ENCODE data around the gene NFKB1.
A peak's percentile ranks its signal among the peaks of the same experiment; 100 is the strongest.

Gene NFKB1

DNA sequence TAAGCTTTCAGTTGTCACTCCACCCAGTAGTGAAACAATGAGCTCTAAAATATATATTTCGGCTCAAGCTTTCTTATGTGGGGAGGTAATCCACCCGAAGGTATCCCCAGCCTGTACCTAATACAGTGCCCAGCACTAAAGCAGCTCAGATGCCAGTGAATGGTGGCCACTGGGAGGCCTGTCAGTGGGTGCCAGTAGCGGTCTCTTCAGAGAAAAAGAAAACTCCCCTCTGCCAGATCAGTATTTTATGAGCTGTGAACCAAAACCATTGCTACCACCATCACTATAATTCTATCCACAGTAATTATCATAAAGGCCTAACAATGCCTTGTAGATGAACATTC lies 835 bp upstream of the NFKB1 start:
- DNase-seq (ENCODE audit: low spot score), result no peak

DNA sequence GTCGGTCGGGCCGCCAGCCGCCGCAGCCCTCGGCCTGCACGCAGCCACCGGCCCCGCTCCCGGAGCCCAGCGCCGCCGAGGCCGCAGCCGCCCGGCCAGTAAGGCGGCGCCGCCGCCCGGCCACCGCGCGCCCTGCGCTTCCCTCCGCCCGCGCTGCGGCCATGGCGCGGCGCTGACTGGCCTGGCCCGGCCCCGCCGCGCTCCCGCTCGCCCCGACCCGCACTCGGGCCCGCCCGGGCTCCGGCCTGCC lies 213 bp downstream of the NFKB1 start:
- peak; percentile 73 for DNase-seq (ENCODE audit: low spot score)

DNA sequence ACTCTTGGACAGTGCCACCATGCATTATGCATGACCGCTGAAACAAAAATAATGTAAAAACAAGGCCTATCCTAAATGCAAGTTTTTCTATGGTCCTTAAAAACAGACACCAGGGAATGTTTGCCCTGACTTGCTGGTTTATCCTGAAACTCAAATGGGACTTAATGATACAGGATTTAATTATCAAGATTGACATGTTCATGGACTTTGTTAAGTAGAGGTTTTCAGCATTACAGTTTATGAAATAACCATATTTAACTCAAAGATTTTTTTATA lies 1.3 kb downstream of the NFKB1 start:
- no peak for DNase-seq (ENCODE audit: low spot score)

DNA sequence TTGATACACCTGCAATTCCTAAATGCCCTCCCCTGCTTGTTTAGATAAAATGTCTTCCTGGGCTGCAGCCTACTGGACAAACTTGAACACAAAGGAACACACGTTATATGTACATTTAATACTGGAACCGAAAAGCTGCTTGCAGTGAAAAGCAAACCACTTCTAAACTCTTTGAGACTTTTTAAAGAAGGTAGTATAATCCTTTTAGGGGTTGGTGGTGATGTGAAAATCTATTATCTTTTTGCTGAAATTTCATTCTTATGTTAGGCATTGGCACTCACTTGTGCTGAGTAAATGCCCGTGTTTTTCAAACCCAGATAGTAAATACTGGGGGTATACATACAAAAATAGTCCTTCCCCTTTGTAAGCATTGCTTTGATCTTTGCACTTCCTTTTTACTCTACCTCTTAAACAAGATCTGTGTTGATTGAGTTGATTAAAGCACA lies 2.2 kb downstream of the NFKB1 start:
- DNase-seq (ENCODE audit: low spot score), result no peak

DNA sequence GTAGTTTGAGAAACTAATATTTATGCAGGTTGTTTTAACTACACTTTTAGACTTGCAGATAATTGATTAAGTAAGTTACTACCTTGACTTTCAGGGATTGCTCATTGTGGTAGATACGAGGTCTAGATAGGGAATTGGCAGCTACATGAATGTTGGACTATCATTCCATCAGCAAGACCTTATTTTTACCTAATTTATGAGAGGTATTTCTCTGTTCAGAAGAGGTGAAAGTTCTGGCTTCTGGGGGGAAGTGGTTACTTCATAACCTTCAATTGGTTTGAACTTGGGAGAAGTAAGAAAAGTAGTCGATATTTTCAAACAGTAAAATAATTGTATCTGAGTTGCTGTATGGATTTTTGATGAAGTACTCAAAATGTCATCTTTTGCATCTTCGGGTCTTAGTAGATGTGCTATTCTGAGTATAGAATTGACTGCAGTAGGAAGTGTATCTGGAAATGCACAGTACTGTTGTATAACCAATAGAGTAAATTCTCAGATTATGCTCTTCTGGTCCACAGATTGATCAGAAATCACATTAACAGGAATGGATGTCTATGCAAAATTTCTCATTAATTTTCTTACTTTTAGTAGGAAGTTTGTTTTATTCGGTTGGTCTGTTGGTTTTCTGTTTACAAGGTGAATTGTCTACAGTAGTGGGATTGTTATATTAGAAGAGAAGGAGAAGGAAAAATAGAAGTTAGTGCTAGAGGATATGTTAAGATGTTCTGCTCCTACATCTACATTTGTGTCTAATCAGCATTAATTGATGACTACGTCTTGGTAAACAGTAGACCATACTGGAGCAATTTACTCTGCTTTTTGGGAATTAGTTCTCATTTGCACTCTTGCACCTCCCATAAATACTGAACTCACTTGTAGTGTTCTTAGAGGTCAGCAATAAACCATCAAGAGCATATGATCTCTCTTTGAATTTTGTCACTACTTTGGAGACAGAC lies 3.0 kb downstream of the NFKB1 start:
- DNase-seq (ENCODE audit: low spot score), result no peak

DNA sequence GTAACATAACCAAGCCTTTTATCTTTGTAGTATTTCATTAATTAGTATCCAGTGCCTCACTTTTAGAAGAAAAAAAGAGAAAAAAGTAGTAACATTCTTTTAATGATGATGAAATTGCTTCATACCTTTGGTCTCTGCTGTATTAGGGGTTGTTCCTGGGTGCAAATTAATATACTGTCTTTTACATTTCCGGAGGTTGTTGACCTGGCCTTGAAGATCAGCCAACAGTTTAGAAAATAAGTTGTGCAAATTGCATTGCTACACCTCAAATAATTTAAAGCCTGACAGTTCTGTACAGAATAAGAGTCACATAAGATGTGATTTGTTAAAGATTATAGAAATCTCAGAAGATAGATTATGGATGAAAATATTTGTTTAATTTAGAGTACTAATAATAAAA lies 3.8 kb downstream of the NFKB1 start:
- DNase-seq (ENCODE audit: low spot score), result no peak

DNA sequence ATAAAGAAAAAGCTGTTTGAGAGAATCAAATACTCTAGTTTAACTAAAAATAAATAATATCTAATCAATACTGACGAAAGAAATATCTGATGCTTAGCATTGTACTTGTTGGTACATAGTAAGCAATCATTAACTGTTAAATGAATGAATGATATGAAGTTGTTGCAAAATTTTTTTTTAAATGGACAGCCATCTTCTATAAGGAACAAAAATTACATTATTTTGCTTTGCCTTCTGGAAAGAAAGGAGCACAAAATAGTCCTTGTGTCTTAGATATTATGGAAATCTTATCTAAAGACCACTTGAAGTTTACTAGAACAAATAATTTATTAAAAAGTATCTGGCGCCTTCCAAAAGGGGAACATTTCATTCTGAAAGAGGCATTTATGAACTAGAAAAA lies 4.5 kb downstream of the NFKB1 start:
- no peak for DNase-seq (ENCODE audit: low spot score)

DNA sequence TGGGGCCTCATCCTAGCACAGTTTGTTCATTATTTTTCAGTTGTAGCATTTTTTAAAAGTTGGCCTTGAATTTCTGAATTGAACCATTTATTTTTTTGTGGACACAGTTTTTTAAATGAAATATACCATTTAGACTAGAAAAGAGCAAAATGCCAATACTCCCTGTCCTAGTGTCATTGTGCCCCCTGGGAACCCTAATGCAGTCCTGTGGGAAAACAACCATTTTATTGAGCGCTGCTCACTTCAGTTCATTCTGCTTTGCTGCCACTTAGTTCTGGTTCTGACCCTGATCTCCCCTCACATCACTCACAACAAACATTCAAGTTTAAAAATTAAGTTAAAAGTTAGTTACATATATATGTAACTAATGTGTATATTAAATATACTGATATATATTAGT lies 5.4 kb downstream of the NFKB1 start:
- DNase-seq (ENCODE audit: low spot score), result no peak

DNA sequence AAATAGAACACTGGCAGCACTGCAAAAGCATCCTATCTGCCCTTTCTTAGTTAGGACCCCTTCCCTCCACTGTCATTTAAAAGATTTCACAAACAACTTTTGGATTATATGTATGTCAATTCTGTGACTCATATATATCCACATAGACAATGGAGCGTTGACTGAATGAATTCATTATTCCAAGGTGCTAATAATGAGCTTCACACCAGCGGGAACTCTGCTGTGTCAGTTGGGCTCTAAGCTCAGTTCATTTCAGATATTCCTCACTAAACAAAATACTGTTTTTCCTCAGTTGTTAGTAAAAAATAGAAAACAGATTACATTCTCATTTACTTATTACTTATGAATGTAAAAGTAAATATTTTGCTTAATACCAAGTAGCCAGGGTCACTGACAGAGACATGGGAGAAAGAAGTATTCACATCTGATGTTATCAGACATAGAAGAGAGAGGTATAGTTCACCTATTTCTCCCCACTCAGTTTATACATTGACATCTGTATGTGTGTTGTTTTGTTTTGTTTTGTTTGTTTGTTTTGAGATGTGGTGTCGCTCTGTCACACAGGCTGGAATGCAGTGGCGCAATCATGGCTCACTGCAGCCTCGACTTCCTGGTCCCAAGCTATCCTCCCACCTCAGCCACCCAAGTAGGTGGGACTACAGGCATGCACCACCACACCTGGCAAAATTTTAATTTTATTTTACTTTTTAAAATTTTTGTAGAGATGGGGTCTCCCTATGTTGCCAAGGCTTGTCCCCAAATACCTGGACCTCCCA lies 10.9 kb downstream of the NFKB1 start:
- no peak for DNase-seq (ENCODE audit: low spot score)

DNA sequence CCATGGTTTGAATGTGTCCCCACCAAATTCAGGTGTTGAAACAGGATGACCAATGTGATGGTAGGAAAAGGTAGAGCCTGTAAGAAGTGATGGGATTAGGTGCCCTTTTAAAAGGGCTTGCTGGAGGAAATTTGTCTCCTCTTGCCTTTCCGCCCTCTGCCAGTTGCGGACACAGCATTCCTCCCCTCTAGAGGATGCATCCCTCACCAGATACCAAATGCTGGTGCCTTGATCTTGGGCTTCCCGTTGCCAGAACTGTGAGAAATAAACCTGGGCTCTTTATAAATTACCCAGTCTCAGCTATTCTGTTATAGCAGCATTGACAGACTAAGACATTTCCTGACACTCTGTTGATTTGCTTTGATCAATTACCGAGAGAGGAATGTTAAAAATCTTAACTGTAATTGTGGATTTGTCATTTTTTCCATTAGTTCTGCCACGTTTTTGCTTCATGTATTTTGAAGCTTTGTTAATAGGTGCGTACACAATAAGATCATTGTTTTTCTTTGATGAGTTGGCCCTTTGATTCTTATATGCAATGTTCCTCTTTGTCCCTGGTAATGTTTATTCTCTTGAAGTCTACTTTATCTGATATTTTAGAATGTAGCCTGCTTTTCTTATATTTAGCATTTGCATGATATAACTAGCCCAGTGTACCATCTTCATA lies 13.3 kb downstream of the NFKB1 start:
- no peak for DNase-seq (ENCODE audit: low spot score)

DNA sequence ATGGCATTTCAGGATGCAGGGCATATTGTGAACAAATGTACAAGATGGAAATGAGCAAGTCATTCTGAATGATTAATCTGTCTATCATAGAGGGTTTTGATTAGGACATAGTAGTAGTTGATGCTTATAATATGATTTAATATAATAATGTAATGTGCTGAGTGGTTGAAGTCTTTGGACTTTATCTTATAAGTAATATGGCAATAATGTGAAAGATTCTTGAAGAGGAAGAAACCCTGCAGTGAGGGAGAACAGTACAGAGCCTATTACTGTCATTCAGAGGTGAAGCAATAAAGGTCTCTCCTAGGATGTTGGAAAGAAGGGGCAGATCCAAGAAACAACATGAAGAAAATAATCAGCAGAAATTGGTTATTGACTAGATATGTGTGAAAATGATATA lies 16.6 kb downstream of the NFKB1 start:
- DNase-seq (ENCODE audit: low spot score), result no peak

DNA sequence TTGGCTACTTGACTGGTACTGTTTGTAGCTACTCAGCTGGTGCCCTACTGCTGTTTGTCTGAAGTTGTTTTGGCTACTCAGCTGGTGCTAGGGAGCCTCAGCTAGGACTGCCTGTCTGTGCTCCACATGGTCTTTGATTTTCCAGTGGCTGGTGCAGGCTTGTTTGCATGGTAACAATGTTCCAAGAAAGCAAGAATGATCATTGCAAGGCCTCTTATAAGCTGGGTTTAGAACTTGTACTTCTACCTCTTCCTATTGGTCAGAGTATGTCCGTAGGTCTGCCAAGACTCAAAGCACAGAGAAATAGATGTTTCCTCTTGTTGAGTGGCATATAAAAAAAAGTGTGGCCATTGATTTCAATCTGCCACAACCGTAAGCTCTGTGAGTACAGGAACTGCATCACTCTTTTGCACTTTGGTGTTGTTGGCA lies 17.6 kb downstream of the NFKB1 start:
- DNase-seq (ENCODE audit: low spot score), result no peak

DNA sequence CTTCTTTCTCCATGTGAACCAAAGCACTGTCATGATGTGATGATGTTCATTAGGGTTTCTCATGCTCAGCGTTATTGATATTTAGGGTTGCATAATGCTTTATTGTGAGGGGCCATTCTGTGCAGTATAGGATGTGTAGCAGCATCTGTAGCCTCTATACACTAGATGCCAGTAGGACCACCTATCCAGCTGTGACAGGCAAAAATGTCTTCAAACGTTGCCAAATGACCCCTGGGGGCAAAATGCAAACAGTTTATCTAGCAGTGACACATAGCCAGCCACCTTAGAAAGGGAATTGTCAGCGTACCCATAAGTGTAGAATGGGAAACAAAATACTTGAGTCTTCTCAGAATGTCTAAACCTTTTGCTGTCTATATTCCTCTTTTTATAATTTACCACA lies 18.8 kb downstream of the NFKB1 start:
- no peak for DNase-seq (ENCODE audit: low spot score)

DNA sequence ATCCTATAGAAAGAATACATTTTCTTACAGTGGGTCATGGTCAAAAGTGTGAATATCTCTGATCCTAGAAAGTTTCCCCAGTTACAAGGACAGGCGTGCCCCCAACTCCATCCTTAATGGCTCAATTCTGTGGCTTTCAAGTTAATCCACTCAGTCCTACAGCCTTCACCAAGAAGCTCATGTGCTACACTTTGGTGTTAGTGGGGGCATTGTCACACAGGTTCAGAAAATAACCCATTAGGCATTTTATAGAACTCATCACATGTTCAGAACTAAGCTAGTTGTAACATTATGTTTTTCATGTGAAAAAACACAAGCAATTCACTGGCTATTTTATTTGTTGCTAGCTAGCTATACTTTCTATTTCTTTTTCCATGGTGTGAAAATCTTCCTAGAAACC lies 20.4 kb downstream of the NFKB1 start:
- no peak for DNase-seq (ENCODE audit: low spot score)

DNA sequence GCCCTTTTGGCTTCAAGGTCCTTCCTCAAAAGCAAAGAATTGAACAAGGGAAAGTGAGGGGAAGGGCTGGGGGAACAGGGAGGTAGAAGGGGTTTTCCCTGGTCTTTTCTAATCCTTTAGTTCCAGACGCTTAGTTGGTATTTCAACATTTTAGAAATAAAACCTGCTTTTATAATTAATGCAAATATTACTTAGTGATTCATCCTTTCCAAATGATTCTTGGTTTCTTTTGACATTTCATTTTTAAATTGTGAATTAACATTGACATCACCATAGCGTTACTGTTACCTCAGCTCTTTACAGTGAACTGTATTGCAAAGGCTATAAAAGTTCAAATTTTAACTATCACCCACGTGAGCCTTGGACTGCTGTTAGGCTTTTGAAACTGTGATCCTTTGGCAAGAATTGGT lies 20.9 kb downstream of the NFKB1 start:
- DNase-seq (ENCODE audit: low spot score), result no peak

DNA sequence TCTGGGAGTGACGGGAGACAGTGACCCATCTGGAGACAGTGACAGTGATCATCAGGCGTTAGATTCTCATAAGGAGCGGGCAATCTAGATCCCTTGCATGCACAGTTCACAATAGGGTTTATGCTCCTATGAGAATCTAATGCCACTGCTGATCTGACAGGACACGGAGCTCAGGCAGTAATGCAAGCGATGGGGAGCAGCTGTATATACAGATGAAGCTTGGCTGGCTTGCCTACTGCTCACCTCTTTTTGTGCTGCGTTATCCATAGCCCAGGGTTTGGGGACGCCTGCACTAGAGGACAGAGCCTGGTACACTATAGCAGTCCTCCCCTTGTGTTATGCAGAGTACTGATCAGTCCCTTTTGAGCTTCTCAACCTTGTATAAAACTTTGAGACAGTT lies 23.5 kb downstream of the NFKB1 start:
- DNase-seq (ENCODE audit: low spot score), result no peak

DNA sequence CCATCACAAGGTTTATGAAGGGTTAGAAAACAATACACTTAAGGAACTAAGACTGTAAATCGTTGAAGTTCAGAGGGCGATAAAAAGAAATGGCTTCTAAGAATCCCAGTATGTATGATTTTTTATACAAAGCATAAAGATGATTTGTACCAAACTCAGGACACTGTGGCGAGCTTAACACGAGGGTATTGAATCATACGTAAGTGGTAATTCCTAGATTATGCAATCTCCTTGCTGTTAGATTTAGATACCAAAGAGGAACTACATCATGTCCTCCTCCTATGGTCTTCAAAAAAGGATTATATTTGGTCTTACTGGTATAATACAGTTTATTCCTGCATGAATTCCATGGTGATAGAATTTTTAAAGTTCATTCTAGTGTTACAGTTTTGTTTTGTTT lies 23.9 kb downstream of the NFKB1 start:
- no peak for DNase-seq (ENCODE audit: low spot score)

DNA sequence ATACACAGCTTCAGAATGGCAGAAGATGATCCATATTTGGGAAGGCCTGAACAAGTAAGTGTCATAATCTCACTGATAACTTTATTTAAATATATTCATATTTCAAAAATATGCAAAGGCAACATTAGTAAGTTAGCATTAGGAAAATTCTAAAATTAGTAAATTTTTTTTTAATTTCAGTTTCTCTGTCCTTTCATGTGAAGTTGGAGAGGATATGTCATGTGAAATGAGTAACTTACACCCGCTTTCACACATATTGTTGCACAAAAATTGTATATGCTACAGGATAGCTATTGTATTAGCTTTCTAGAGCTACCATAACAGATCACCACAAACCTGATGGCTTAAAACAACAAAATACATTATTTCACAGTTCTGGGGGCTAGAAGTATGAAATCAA lies 24.3 kb downstream of the NFKB1 start:
- DNase-seq (ENCODE audit: low spot score), result no peak

DNA sequence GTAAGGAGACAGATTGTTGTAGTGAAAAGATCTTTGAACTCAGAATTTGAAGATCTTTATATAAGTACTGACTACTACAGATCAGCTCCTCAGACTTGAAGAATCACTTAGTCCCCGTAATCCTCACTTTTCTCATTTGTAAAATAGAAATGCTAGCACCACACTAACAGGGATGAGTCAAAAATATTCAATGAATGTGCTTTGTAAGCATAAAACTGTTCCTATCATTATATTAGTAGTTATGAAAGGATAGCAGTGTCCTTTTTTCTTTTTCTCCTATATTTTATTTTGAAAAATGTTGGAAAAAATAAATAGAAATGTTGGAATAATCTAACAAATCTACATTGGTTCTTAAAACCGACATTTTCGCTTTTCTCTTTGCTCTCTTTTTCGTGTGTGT lies 25.4 kb downstream of the NFKB1 start:
- DNase-seq (ENCODE audit: low spot score), result no peak

DNA sequence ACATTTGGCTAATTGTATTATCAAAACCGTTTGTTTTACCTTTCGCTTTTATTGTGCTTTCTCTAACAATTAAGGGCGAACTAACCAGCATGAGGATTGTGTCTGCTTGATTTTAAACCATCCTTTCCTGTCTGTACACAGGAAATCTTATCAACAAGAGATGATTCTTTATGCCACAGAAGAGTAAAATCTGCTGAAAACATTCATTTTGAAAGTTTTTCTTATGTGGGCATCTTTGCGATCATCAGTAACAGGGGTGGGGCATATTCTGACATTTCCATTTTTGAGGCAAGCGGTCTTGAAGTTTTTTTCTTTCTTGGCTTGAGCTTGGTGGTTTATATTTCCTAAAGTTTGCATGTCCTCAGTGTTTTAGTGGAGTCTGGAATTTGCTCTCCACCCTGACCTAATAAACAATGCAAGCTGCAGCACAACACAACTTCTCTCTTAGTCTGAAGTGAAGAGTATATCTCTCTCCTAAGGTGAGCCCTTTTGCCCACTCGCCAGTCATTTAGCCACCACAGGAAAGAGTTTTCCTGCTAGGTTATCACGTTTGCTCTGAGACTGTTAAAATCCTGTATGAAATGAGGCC lies 26.6 kb downstream of the NFKB1 start:
- no peak for DNase-seq (ENCODE audit: low spot score)

DNA sequence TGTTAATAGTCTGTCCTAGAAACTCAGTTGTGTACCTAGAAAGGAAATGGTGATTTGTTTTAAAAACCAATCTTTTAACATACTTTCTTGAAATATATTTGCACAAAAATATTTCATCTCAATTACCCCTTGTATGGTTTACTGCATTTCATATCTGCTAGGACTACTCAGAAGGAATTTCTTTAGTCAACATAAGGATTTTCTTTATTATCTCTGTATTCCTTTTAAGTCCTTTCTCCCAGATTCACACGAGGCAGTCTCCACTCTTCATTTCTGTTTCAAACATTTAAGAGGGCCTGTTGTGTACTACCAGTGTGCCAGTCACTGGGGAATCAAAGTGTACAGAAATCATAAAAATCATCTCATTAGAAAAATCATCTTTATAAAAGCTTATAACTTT lies 28.8 kb downstream of the NFKB1 start:
- DNase-seq (ENCODE audit: low spot score), result no peak

DNA sequence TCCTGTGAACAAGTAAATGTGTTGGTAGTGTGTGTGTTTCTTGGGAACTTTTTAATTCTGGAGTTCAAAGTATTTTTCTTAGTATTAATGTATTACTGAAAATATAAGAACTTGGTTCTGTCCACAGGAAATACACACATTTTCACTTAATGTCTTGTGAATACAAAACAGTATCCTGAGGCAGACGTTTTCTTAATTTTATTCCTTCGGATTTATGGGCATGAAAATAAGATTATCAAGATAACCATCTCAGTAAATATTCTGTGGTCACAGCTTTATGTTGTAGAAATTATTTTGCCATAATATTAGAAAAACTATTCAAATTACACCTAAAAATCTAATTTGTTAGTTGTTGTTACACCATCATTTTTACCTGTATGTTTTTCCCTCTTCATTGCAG lies 29.8 kb downstream of the NFKB1 start:
- DNase-seq (ENCODE audit: low spot score), result no peak

DNA sequence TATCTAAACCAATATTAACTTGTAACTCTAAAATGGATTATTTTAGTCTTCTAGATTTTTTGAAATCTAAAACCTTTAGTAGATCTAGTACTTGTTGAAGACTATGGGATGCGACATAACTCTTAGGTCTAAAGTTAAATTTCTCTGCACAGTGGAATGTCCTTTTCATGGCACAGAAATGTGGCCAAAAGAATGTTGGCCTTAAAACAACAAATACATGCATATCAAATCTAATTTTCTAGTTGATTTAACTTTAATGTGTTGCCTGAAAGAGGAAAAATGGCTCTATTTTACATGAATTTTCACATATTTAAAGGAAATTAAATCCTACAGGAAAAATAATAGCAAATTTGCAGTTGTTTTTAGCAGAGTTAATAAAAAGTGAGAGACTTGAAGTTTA lies 30.3 kb downstream of the NFKB1 start:
- no peak for DNase-seq (ENCODE audit: low spot score)
